ENCODE measurements around the gene PLAGL2. TPM values are rescaled to one million over a fixed set of nuclear protein-coding genes. Genes with fewer than 3 reads are reported as not detected.

Gene PLAGL2
- total and polyA plus RNA-seq, 2 of the 8 experiments (the other 6 are each of a cell fraction or from before 2014, with no cell fraction given): 20.6 to 25.4 TPM

DNA sequence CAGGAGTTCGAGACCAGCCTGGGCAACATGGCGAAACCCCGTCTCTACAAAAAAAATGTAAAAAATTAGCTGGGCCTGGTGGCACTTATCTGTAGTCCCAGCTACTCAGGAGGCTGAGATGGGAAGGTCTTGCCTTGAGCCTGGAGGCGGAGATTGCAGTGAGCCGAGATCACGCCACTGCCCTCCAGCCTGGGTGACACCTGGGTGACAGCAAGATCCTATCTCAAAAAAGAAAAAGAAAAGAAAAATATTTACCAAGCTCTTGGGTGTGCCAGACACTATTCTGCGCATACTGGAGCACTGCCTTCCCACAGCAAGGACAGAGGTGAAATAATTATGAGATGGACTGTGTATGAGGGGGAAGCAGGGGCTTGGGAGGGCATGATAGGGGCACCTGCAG lies 19.8 kb upstream of the PLAGL2 start (continued):
- TF ChIP-seq GABPA (IDR thresholded peaks at IDR 0.05; ENCODE audit: borderline replicate concordance, insufficient read depth, low read length): no peak

All from H1 (cell line).